B cell (primary cell): ENCODE data around the gene MRPL19.
"Not testable (repeated sequence)": the region's sequence is repeated elsewhere in the genome, so short reads cannot be mapped to it uniquely, and the experiment has no call there.

ENCODE experiments used
- EZH2 ChIP-seq: IDR thresholded peaks from 2 replicates; pipeline ENCODE4 v1.6.1; 2012; ENCODE audit warnings: borderline replicate concordance, low read depth, mild to moderate bottlenecking, moderate library complexity, low read length; ENCODE audit not compliant: insufficient read depth, poor library complexity, severe bottlenecking
- TF ChIP-seq, protein P1 (sequence below): fragments of 200-600 bp; IDR thresholded peaks from one replicate; pipeline ENCODE4 v1.8.0; 2022; ENCODE audit warnings: antibody characterized with exemption, mild to moderate bottlenecking

DNA sequence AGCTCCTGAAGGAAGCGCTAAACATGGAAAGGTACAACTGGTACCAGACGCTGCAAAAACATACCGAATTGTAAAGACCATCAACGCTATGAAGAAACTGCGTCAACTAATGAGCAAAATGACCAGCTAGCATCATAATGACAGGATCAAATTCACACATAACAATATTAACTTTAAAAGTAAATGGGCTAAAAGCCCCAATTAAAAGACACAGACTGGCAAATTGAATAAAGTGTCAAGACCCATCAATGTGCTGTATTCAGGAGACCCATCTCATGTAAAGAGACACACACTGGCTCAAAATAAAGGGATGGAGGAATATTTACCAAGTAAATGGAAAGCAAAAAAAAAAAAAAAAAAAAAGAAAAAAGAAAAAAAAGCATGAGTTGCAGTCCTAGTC is 36.8 kb downstream of the MRPL19 start:
- TF ChIP-seq, protein P1, sequence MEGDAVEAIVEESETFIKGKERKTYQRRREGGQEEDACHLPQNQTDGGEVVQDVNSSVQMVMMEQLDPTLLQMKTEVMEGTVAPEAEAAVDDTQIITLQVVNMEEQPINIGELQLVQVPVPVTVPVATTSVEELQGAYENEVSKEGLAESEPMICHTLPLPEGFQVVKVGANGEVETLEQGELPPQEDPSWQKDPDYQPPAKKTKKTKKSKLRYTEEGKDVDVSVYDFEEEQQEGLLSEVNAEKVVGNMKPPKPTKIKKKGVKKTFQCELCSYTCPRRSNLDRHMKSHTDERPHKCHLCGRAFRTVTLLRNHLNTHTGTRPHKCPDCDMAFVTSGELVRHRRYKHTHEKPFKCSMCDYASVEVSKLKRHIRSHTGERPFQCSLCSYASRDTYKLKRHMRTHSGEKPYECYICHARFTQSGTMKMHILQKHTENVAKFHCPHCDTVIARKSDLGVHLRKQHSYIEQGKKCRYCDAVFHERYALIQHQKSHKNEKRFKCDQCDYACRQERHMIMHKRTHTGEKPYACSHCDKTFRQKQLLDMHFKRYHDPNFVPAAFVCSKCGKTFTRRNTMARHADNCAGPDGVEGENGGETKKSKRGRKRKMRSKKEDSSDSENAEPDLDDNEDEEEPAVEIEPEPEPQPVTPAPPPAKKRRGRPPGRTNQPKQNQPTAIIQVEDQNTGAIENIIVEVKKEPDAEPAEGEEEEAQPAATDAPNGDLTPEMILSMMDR, result not testable (repeated sequence)
- not testable (repeated sequence) for TF ChIP-seq EZH2
